ENCODE results near the gene ITPR3.

GRCh38 chr6:33591424-33592032, 29.6 kb upstream of the ITPR3 start:
- TF ChIP-seq FOXM1 (IDR thresholded peaks at IDR 0.05; ENCODE audit: borderline replicate concordance) (no peak), SP1 (IDR thresholded peaks at IDR 0.05) (no peak), LEF1 (IDR thresholded peaks at IDR 0.05; ENCODE audit: borderline replicate concordance) (no peak), BHLHE40 (IDR thresholded peaks at IDR 0.05; ENCODE audit: borderline replicate concordance) (no peak), SUZ12 (IDR thresholded peaks at IDR 0.05) (no peak), FOXK2 (IDR thresholded peaks at IDR 0.05) (no peak), TARDBP (IDR thresholded peaks at IDR 0.05) (no peak)

Data from HEK293T (cell line).